H9 (cell line): ENCODE results near the gene PGA4. TPM values are rescaled to one million over a fixed set of nuclear protein-coding genes. Genes with fewer than 3 reads are reported as not detected.
"Not testable (repeated sequence)": the region's sequence is repeated elsewhere in the genome, so short reads cannot be mapped to it uniquely, and the experiment has no call there.

Experiments
- DNase-seq: peaks from one replicate; pipeline ENCODE4 v3.0.0-alpha.2; 2017
- H2AFZ ChIP-seq: one replicate; pipeline ENCODE4 v1.6.1; 2013; ENCODE audit warnings: mild to moderate bottlenecking, low read length, control low read depth, moderate library complexity
- H2AK5ac ChIP-seq: 2 replicates; pipeline ENCODE4 v1.6.1; 2013; ENCODE audit warnings: low read length, control low read depth, mixed read lengths; ENCODE audit not compliant: insufficient read length
- H2BK120ac ChIP-seq: one replicate; pipeline ENCODE4 v1.6.1; 2013; ENCODE audit warnings: low read depth, mild to moderate bottlenecking, low read length, control low read depth, inconsistent platforms; ENCODE audit not compliant: poor library complexity, severe bottlenecking
- H2BK12ac ChIP-seq: 2 replicates; pipeline ENCODE4 v1.6.1; 2013; ENCODE audit warnings: low read length, control low read depth, mixed read lengths, low read depth; ENCODE audit not compliant: insufficient read length
- H2BK15ac ChIP-seq: 2 replicates; pipeline ENCODE4 v1.6.1; 2013; ENCODE audit warnings: low read depth, low read length, control low read depth
- H2BK20ac ChIP-seq: one replicate; pipeline ENCODE4 v1.6.1; 2013; ENCODE audit warnings: low read depth, mild to moderate bottlenecking, low read length, control low read depth, inconsistent platforms; ENCODE audit not compliant: poor library complexity, severe bottlenecking
- H2BK5ac ChIP-seq: 2 replicates; pipeline ENCODE4 v1.6.1; 2013; ENCODE audit warnings: low read length, control low read depth, mixed read lengths; ENCODE audit not compliant: insufficient read length
- H3K14ac ChIP-seq: 2 replicates; pipeline ENCODE4 v1.6.1; 2013; ENCODE audit warnings: low read length, control low read depth; ENCODE audit not compliant: insufficient read depth
- H3K18ac ChIP-seq: 2 replicates; pipeline ENCODE4 v1.6.1; 2013; ENCODE audit warnings: low read depth, mild to moderate bottlenecking, mixed read lengths, low read length, control low read depth; ENCODE audit not compliant: insufficient read length
- H3K23ac ChIP-seq: 2 replicates; pipeline ENCODE4 v1.6.1; 2013; ENCODE audit warnings: low read length, control low read depth, mixed read lengths, low read depth; ENCODE audit not compliant: insufficient read length
- H3K23me2 ChIP-seq: 2 replicates; pipeline ENCODE4 v1.6.1; 2013; ENCODE audit warnings: low read depth, mild to moderate bottlenecking, mixed read lengths, low read length, control low read depth; ENCODE audit not compliant: insufficient read length, poor library complexity, severe bottlenecking
- H3K27ac ChIP-seq: 2 replicates; pipeline ENCODE4 v1.5.1; 2013; ENCODE audit warnings: low read length, control low read depth, mixed read lengths, low read depth; ENCODE audit not compliant: insufficient read length
- H3K27me3 ChIP-seq: 2 replicates; pipeline ENCODE4 v1.6.1; 2013; ENCODE audit warnings: low read length, control low read depth, inconsistent platforms; ENCODE audit not compliant: insufficient read depth
- H3K4ac ChIP-seq: 2 replicates; pipeline ENCODE4 v1.6.1; 2013; ENCODE audit warnings: low read depth, mild to moderate bottlenecking, control low read depth, inconsistent platforms, low read length, moderate library complexity
- H3K4me1 ChIP-seq: 2 replicates; pipeline ENCODE4 v1.6.1; 2013; ENCODE audit warnings: low read length, control low read depth, inconsistent platforms; ENCODE audit not compliant: insufficient read depth
- H3K4me2 ChIP-seq: 2 replicates; pipeline ENCODE4 v1.6.1; 2013; ENCODE audit warnings: low read length, control low read depth, mixed read lengths; ENCODE audit not compliant: insufficient read length, insufficient read depth
- H3K56ac ChIP-seq: 2 replicates; pipeline ENCODE4 v1.6.1; 2013; ENCODE audit warnings: low read depth, mild to moderate bottlenecking, mixed read lengths, low read length, control low read depth; ENCODE audit not compliant: insufficient read length
- H3K79me1 ChIP-seq: 2 replicates; pipeline ENCODE4 v1.6.1; 2013; ENCODE audit warnings: low read depth, mild to moderate bottlenecking, moderate library complexity, low read length, control low read depth, inconsistent platforms; ENCODE audit not compliant: insufficient read depth, poor library complexity, severe bottlenecking
- H3K79me2 ChIP-seq: 2 replicates; pipeline ENCODE4 v1.6.1; 2013; ENCODE audit warnings: low read length, control low read depth, inconsistent platforms; ENCODE audit not compliant: insufficient read depth
- H3K9ac ChIP-seq: 2 replicates; pipeline ENCODE4 v1.6.1; 2013; ENCODE audit warnings: low read length, control low read depth, mixed read lengths; ENCODE audit not compliant: insufficient read length; ENCODE audit errors: extremely low read depth
- H3K9me3 ChIP-seq: one replicate; pipeline ENCODE4 v1.6.1; 2013; ENCODE audit warnings: low read depth, low read length, inconsistent platforms; ENCODE audit not compliant: control insufficient read depth
- H3T11ph ChIP-seq: one replicate; pipeline ENCODE4 v1.6.1; 2013; ENCODE audit warnings: mild to moderate bottlenecking, low read length, control low read depth, inconsistent platforms
- H4K20me1 ChIP-seq: one replicate; pipeline ENCODE4 v1.6.1; 2013; ENCODE audit not compliant: control insufficient read depth, insufficient read length, insufficient read depth
- H4K5ac ChIP-seq: 2 replicates; pipeline ENCODE4 v1.6.1; 2013; ENCODE audit warnings: low read depth, mild to moderate bottlenecking, mixed read lengths, low read length, control low read depth; ENCODE audit not compliant: insufficient read length
- H4K8ac ChIP-seq: replicated peaks from 2 replicates; pipeline ENCODE4 v1.6.1; 2013; ENCODE audit warnings: low read length, control low read depth, mixed read lengths, low read depth; ENCODE audit not compliant: insufficient read length
- H4K91ac ChIP-seq: 2 replicates; pipeline ENCODE4 v1.6.1; 2013; ENCODE audit warnings: low read depth, mild to moderate bottlenecking, moderate library complexity, mixed read lengths, low read length, control low read depth; ENCODE audit not compliant: insufficient read length
- H3K27ac Mint-ChIP-seq, 3 experiments: 2 replicates in 2 of 3; 3 replicates in 1 of 3; pipeline ENCODE4 v1.8.0; 2020 to 2021; ENCODE audit warnings: mixed read lengths in 3 of 3, mild to moderate bottlenecking in 1 of 3, moderate library complexity in 1 of 3
- H3K27me3 Mint-ChIP-seq: 2 replicates; pipeline ENCODE4 v1.8.0; 2021; ENCODE audit warnings: low read depth, mild to moderate bottlenecking, moderate library complexity, mixed read lengths
- H3K36me3 Mint-ChIP-seq, 3 experiments: 2 replicates in 2 of 3; 3 replicates in 1 of 3; pipeline ENCODE4 v1.8.0; 2020 to 2021; ENCODE audit warnings: low read depth in 3 of 3, mixed read lengths in 3 of 3; ENCODE audit not compliant: insufficient read depth in 1 of 3
- H3K4me1 Mint-ChIP-seq, 2 experiments: 2 replicates each; pipeline ENCODE4 v1.8.0; 2020; ENCODE audit warnings: mixed read lengths in 2 of 2
- H3K4me3 Mint-ChIP-seq, 2 experiments: 2 replicates in 1 of 2; 3 replicates in 1 of 2; pipeline ENCODE4 v1.8.0; 2020 to 2021; ENCODE audit warnings: mild to moderate bottlenecking in 2 of 2, mixed read lengths in 2 of 2, moderate library complexity in 1 of 2
- H3K9me3 Mint-ChIP-seq, 2 experiments: 2 replicates in 1 of 2; 3 replicates in 1 of 2; pipeline ENCODE4 v1.8.0; 2020; ENCODE audit warnings: mild to moderate bottlenecking in 2 of 2, mixed read lengths in 2 of 2, moderate library complexity in 1 of 2
- WGBS: extraction: QIAGEN DNeasy Blood & Tissue Kit; methylation state at CpG from one replicate; pipeline ENCODE4 v1.1.7; 2013; ENCODE audit warnings: missing lambda C conversion rate, low lambda C conversion rate, mixed read lengths; ENCODE audit not compliant: insufficient read length; ENCODE audit errors: extremely low coverage; 5-methylcytosine and 5-hydroxymethylcytosine counted together
- total RNA-seq: library from RNA; stranded (reverse); gene quantifications from 2 replicates; pipeline ENCODE4 v1.2.1, GENCODE V29; 2021

PGA4 gene
- total RNA-seq, 1 experiment from 2014 or later, result not detected

GRCh38 chr11:61213711-61214324 lies 8.3 kb upstream of the PGA4 start:
- not testable (repeated sequence) for H3K4me3 Mint-ChIP-seq

GRCh38 chr11:61218306-61218705 lies 3.8 kb upstream of the PGA4 start:
- H3K18ac ChIP-seq, H3K14ac ChIP-seq, H2BK5ac ChIP-seq, H3K27ac Mint-ChIP-seq, H3K27me3 ChIP-seq, H2BK20ac ChIP-seq, H3T11ph ChIP-seq, H4K5ac ChIP-seq, H2BK120ac ChIP-seq, H3K79me1 ChIP-seq, H4K91ac ChIP-seq, H3K23ac ChIP-seq, H3K56ac ChIP-seq, H2AK5ac ChIP-seq, H3K4me1 Mint-ChIP-seq, H3K9me3 Mint-ChIP-seq, H3K27ac ChIP-seq, H2BK12ac ChIP-seq, H3K4ac ChIP-seq, H4K8ac ChIP-seq, H3K23me2 ChIP-seq, H3K79me2 ChIP-seq, H3K36me3 Mint-ChIP-seq, H3K27me3 Mint-ChIP-seq, H3K9me3 ChIP-seq, H2BK15ac ChIP-seq, H3K9ac ChIP-seq, H3K4me1 ChIP-seq, H4K20me1 ChIP-seq, H2AFZ ChIP-seq, H3K4me2 ChIP-seq, DNase-seq, H3K4me3 Mint-ChIP-seq: not testable (repeated sequence)
- no CpG with 5 or more reads among the region's 4 CpGs for WGBS

More at GRCh38 chr11:61213711-61214324, 8.3 kb upstream of the PGA4 start:
- not testable (repeated sequence) for H3K23ac ChIP-seq, H3K9me3 Mint-ChIP-seq, H2BK120ac ChIP-seq, H4K20me1 ChIP-seq, H2BK15ac ChIP-seq, H3K79me1 ChIP-seq, H3K4me2 ChIP-seq, H4K8ac ChIP-seq, H3K9me3 ChIP-seq, H3K4me1 ChIP-seq, H3K4me1 Mint-ChIP-seq, H2BK12ac ChIP-seq, H3K27ac Mint-ChIP-seq, DNase-seq, H3K27me3 ChIP-seq, H4K5ac ChIP-seq, H3K56ac ChIP-seq, H3K9ac ChIP-seq, H4K91ac ChIP-seq, H3T11ph ChIP-seq, H3K79me2 ChIP-seq, H3K23me2 ChIP-seq, H3K27me3 Mint-ChIP-seq, H2AK5ac ChIP-seq, H3K27ac ChIP-seq, H3K4ac ChIP-seq, H3K18ac ChIP-seq, H2BK5ac ChIP-seq, H3K14ac ChIP-seq, H3K36me3 Mint-ChIP-seq, H2BK20ac ChIP-seq, H2AFZ ChIP-seq
- no CpG with 5 or more reads among the region's 3 CpGs for WGBS
